GM21825 (cell line): ENCODE results near the gene CCDC12.

Experiments used
- ATAC-seq: cut with Tn5 transposase; IDR thresholded peaks from one replicate; pipeline ENCODE4 v1.9.1; 2021; ENCODE audit warnings: mild to moderate bottlenecking, moderate library complexity; ENCODE audit not compliant: unreplicated experiment

The CCDC12 gene

GRCh38 chr3:46976326-46977190 lies at the start of gene CCDC12:
CCDC12 (minus strand) TSS chr3:46976745; CDS start chr3:46976732, 13 bp downstream.
- ATAC-seq: peak; percentile 56

- ATAC-seq: no peak
Measured at GRCh38 chr3:47024932-47025331, 48.4 kb upstream of the CCDC12 start.

- no peak for ATAC-seq
Measured at GRCh38 chr3:47022641-47023071, 46.1 kb upstream of the CCDC12 start.

GRCh38 chr3:47020311-47020710 lies 43.8 kb upstream of the CCDC12 start:
- no peak for ATAC-seq

GRCh38 chr3:47019201-47019600 lies 42.7 kb upstream of the CCDC12 start:
- ATAC-seq: peak; percentile 55

GRCh38 chr3:47018269-47018611 lies 41.7 kb upstream of the CCDC12 start:
- ATAC-seq: no peak

- no peak for ATAC-seq
Measured at GRCh38 chr3:47017504-47018268, 41.1 kb upstream of the CCDC12 start.

GRCh38 chr3:47016934-47017435 lies 40.4 kb upstream of the CCDC12 start:
- peak; percentile 49 for ATAC-seq

- ATAC-seq: no peak
Measured at GRCh38 chr3:47016086-47016933, 39.8 kb upstream of the CCDC12 start.

- no peak for ATAC-seq
Measured at GRCh38 chr3:47015151-47015550, 38.6 kb upstream of the CCDC12 start.

GRCh38 chr3:47014036-47014435 lies 37.5 kb upstream of the CCDC12 start:
- no peak for ATAC-seq

GRCh38 chr3:47013231-47013630 lies 36.7 kb upstream of the CCDC12 start:
- ATAC-seq: no peak

GRCh38 chr3:47012342-47013230 lies 36.0 kb upstream of the CCDC12 start:
- ATAC-seq: no peak

- no peak for ATAC-seq
Measured at GRCh38 chr3:47011371-47011770, 34.8 kb upstream of the CCDC12 start.

GRCh38 chr3:47010910-47011309 lies 34.4 kb upstream of the CCDC12 start:
- ATAC-seq: no peak

- ATAC-seq: no peak
Measured at GRCh38 chr3:47010111-47010712, 33.7 kb upstream of the CCDC12 start.

GRCh38 chr3:47009225-47010110 lies 32.9 kb upstream of the CCDC12 start:
- ATAC-seq: peak; percentile 72

- no peak for ATAC-seq
Measured at GRCh38 chr3:47008851-47009224, 32.3 kb upstream of the CCDC12 start.
